ENCODE measurements around the gene ADCY3.

The ADCY3 gene

DNA sequence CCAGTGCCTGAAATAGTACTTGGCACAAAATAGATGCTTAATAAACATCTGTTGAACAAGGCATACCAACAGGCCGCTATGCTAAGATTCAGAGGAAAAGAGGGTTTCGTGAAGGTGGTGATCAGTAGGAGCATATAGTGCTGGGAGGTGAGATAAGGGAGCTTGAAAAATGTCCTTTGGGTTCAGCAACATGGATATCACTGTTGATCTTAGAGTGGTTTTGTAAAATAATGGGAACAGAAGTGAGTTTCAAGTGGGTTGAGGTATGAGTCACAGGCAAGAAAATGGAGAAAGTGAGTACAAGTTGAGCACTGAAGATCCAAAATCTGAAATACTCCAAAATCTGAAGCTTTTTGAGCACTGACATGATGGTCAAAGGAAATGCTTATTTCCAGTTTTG lies 122.4 kb downstream of the ADCY3 start:
- Histone ChIP-seq H3K4me3 (ENCODE audit: low read depth, low read length, poor library complexity, severe bottlenecking) (no peak overlapping the region), H3K27ac (ENCODE audit: low read depth, low read length, poor library complexity, severe bottlenecking) (no peak overlapping the region), H3K27me3 (ENCODE audit: insufficient read depth, low read length) (no peaks in the 10 kb centered on the region), H3K9me2 (ENCODE audit: low read depth, low read length) (no peaks in the 10 kb centered on the region), H4K20me1 (ENCODE audit: insufficient read depth, low read length) (no peaks in the 10 kb centered on the region), H3K4me2 (ENCODE audit: low read length) (no peak overlapping the region), H3K9me3 (ENCODE audit: low read length) (no peaks in the 10 kb centered on the region), H3K9ac (ENCODE audit: low read length) (no peak overlapping the region), H3K79me2 (ENCODE audit: insufficient read depth, low read length) (peaks cover 47% of the 10 kb centered on the region), H3K36me3 (ENCODE audit: insufficient read depth, low read length) (peaks cover 58% of the 10 kb centered on the region), H3F3A (ENCODE audit: insufficient read depth, low read length) (no peaks in the 10 kb centered on the region), H2AFZ (ENCODE audit: low read length) (no peak overlapping the region), H3K4me1 (ENCODE audit: insufficient read depth, low read length, severe bottlenecking) (peaks cover 19% of the 10 kb centered on the region)
- TF ChIP-seq, protein P1, sequence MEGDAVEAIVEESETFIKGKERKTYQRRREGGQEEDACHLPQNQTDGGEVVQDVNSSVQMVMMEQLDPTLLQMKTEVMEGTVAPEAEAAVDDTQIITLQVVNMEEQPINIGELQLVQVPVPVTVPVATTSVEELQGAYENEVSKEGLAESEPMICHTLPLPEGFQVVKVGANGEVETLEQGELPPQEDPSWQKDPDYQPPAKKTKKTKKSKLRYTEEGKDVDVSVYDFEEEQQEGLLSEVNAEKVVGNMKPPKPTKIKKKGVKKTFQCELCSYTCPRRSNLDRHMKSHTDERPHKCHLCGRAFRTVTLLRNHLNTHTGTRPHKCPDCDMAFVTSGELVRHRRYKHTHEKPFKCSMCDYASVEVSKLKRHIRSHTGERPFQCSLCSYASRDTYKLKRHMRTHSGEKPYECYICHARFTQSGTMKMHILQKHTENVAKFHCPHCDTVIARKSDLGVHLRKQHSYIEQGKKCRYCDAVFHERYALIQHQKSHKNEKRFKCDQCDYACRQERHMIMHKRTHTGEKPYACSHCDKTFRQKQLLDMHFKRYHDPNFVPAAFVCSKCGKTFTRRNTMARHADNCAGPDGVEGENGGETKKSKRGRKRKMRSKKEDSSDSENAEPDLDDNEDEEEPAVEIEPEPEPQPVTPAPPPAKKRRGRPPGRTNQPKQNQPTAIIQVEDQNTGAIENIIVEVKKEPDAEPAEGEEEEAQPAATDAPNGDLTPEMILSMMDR (IDR thresholded peaks at IDR 0.05; ENCODE audit: low read length) = no peak
- no peak for TF ChIP-seq EZH2 (IDR thresholded peaks at IDR 0.05; ENCODE audit: borderline replicate concordance, low read length)

GRCh38 chr2:24793761-24794435 lies 126.1 kb downstream of the ADCY3 start:
- Histone ChIP-seq H4K20me1 (ENCODE audit: insufficient read depth, low read length) (no peaks in the 10 kb centered on the region), H3K27ac (ENCODE audit: low read depth, low read length, poor library complexity, severe bottlenecking) (peak overlapping the region; percentile 87), H3K9me2 (ENCODE audit: low read depth, low read length) (no peaks in the 10 kb centered on the region), H3K27me3 (ENCODE audit: insufficient read depth, low read length) (no peaks in the 10 kb centered on the region), H3K79me2 (ENCODE audit: insufficient read depth, low read length) (peaks cover 47% of the 10 kb centered on the region), H3K36me3 (ENCODE audit: insufficient read depth, low read length) (peaks cover 38% of the 10 kb centered on the region), H3F3A (ENCODE audit: insufficient read depth, low read length) (no peaks in the 10 kb centered on the region), H3K9ac (ENCODE audit: low read length) (peak overlapping the region; percentile 81), H3K4me1 (ENCODE audit: insufficient read depth, low read length, severe bottlenecking) (peaks cover 32% of the 10 kb centered on the region), H3K4me3 (ENCODE audit: low read depth, low read length, poor library complexity, severe bottlenecking) (peak overlapping the region; percentile 86), H3K4me2 (ENCODE audit: low read length) (peak overlapping the region; percentile 81), H2AFZ (ENCODE audit: low read length) (no peak overlapping the region), H3K9me3 (ENCODE audit: low read length) (no peaks in the 10 kb centered on the region)
- no peak for TF ChIP-seq EZH2 (IDR thresholded peaks at IDR 0.05; ENCODE audit: borderline replicate concordance, low read length)
- TF ChIP-seq, protein P1 (IDR thresholded peaks at IDR 0.05; ENCODE audit: low read length) = no peak

DNA sequence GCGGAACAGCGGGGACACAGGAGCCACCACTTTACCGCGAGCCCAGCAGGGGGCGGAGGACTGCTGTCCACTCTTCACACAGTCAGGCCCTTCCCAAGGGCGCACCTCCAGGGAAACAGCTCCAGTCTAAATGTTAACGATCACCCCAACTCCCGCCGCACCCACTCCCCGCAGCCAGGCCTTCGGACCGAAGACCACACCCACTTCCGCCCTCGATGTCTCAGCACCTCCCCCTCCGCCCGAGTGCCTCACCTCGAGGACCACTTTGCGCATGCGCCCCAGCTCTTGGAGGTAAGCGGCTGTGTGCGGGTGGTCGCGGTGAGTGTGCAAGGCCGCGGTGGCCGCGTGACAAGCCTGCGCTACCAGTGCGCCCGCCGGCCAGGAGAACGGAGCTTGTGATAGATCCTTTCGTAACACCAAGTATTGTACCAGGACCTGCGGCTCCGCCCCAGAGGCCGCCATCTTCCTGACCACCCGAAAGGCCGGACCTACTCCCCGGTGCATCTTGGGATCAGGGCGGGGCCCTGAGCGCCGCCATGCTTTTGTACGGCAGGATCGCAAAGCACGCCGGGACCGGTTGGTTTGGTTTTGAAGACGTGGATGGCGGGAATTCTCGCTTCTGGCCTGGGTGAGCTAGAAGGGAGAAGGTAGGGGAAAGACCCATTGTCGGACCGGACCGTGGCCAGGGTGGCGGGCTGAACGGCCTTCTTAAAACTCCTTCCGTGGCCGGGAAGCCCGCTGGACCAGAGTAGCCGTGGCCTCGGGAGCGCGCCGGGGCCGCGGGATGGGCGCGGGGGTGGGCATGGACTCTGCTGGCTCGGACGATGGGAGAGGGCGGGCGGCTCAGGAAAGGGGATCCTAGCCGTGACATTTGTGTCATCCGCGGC lies 126.9 kb downstream of the ADCY3 start, which contains the start of the genes CENPO and PTRHD1:
Gene CENPO (plus strand): TSS at position 552 of the 887 bp plus-strand sequence. CDS start 495 bp downstream, outside the sequence.
Gene PTRHD1 (minus strand): TSS at position 518 of the 887 bp plus-strand sequence. CDS start 14 bp downstream, at position 504.
- Histone ChIP-seq H3F3A (ENCODE audit: insufficient read depth, low read length) (no peaks in the 10 kb centered on the region), H3K9me3 (ENCODE audit: low read length) (no peaks in the 10 kb centered on the region), H4K20me1 (ENCODE audit: insufficient read depth, low read length) (no peaks in the 10 kb centered on the region), H3K9me2 (ENCODE audit: low read depth, low read length) (no peaks in the 10 kb centered on the region), H3K4me3 (ENCODE audit: low read depth, low read length, poor library complexity, severe bottlenecking) (peak within 1 kb of the TSS; percentile 86), H3K27ac (ENCODE audit: low read depth, low read length, poor library complexity, severe bottlenecking) (peak within 1 kb of the TSS; percentile 87), H3K9ac (ENCODE audit: low read length) (peak within 1 kb of the TSS; percentile 81), H3K27me3 (ENCODE audit: insufficient read depth, low read length) (no peaks in the 10 kb centered on the region), H3K4me1 (ENCODE audit: insufficient read depth, low read length, severe bottlenecking) (peaks cover 32% of the 10 kb centered on the region), H3K36me3 (ENCODE audit: insufficient read depth, low read length) (peaks cover 30% of the 10 kb centered on the region), H2AFZ (ENCODE audit: low read length) (no peak within 1 kb of the TSS), H3K79me2 (ENCODE audit: insufficient read depth, low read length) (peaks cover 44% of the 10 kb centered on the region), H3K4me2 (ENCODE audit: low read length) (peak within 1 kb of the TSS; percentile 81)
- no peak for TF ChIP-seq EZH2 (IDR thresholded peaks at IDR 0.05; ENCODE audit: borderline replicate concordance, low read length)
- TF ChIP-seq, protein P1 (IDR thresholded peaks at IDR 0.05; ENCODE audit: low read length) = peak; percentile 29; the same call in 1 of the 2 replicates

Measured in OCI-LY1 (cell line).